ENCODE results near the gene SLC24A3.

Gene SLC24A3

DNA sequence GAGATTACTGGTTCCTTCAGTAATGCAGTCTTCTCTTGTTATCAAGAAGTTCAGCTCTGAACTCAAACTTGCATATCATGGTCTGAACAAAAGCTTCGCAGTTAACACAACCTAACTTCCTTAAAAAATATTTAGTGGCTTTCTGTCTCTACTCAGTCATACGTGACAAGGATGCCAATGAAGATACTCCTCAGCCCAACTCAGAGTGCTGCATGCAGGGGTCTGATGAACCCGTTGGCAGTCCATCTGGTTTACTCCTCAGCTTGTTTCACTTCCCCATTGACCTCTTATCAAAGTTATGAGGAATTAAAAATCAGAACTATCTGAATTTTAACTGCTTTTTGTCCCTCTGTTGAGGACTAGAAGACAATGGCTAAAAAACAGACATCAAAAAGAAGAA, 489.0 kb downstream of the SLC24A3 start:
- no peak overlapping the region for H3K4me3 ChIP-seq (ENCODE audit: low read length)
- no peaks in the 10 kb centered on the region for H3K4me1 ChIP-seq (ENCODE audit: control insufficient read depth, insufficient read depth, low read length)
- H3K9ac ChIP-seq (ENCODE audit: low read length): no peak overlapping the region
- no peaks in the 10 kb centered on the region for H3K27me3 ChIP-seq (ENCODE audit: control insufficient read depth, insufficient read depth, low read length)
- no peaks in the 10 kb centered on the region for H3K9me3 ChIP-seq (ENCODE audit: control insufficient read depth, low read length)
- no peaks in the 10 kb centered on the region for H3K36me3 ChIP-seq (ENCODE audit: control insufficient read depth, insufficient read depth, low read length)

- Histone ChIP-seq H3K4me1 (ENCODE audit: control insufficient read depth, insufficient read depth, low read length) (peaks cover 23% of the 10 kb centered on the region), H3K36me3 (ENCODE audit: control insufficient read depth, insufficient read depth, low read length) (no peaks in the 10 kb centered on the region), H3K9me3 (ENCODE audit: control insufficient read depth, low read length) (no peaks in the 10 kb centered on the region), H3K9ac (ENCODE audit: low read length) (no peak overlapping the region), H3K27me3 (ENCODE audit: control insufficient read depth, insufficient read depth, low read length) (no peaks in the 10 kb centered on the region), H3K4me3 (ENCODE audit: low read length) (no peak overlapping the region)
Observed at GRCh38 chr20:19706463-19706862, 494.0 kb downstream of the SLC24A3 start.

DNA sequence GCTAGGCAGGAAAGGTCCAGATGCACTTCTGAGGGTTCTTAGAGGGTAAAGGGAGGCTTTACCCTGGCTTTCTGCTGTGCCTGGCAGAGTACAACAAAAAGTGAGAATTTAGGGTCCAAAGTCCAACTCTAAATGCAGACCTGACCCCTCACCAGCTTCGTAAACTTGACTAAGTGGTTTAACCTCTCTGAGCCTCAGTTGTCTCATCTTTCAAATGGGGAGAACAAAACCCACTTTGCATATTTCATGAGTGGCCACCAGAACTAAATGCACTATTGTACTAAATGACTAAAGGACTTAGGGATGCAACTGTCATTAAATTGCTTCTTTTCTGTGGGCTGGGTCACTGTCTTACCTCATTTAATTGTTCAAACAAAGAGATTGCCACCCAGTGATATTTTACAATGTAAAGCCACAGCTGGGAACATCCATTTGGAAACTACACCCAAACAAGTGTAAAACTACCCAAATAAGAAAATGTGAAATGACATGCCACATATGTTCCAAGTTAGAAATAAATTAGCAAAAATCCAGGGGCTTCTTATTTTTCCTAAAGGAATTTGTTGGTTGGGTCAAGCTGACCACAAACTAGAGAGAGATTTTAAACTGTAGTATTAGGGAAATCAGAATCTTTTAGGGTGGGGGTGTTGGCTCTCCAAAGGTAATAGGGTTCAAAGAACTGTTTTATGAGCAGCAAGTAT, 497.3 kb downstream of the SLC24A3 start:
- H3K27me3 ChIP-seq (ENCODE audit: control insufficient read depth, insufficient read depth, low read length): no peaks in the 10 kb centered on the region
- H3K9ac ChIP-seq (ENCODE audit: low read length): no peak overlapping the region

DNA sequence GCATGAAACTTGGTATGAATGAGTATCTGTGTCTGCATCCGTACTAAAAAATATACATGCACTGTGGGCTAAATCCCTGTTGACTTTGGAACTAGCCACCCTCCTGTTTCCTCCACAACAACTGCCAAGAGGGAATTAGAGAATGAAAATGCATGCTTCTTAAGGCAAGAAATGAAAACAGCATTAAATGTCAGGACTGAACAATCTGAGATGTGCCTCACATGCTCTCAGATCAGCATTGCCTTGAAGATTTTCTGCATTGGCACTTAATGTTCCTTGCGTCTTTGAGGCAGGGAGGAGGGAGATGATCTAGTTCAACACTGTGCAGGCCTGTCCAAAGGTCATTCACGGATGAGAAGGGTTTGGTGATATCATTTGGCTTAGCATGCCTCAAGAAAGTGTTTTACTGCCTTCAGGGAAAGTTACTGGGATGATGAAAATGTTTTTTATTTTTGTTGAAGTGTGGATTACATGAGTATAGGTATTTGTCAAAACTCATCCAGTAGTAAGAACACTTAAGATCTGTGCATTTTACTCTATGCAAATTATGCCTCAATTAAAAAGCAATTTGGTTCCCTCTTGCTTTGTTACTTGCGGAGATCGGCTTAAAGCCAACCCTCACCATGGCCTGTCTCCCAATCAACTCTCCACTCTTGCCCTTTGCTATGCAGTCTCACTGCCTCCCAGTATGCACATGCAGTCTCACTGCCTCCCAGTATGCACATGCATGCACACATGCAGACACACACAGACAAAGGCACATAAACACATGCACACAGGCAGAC, 498.1 kb downstream of the SLC24A3 start:
- Histone ChIP-seq H3K27me3 (ENCODE audit: control insufficient read depth, insufficient read depth, low read length) (no peaks in the 10 kb centered on the region), H3K36me3 (ENCODE audit: control insufficient read depth, insufficient read depth, low read length) (no peaks in the 10 kb centered on the region), H3K9ac (ENCODE audit: low read length) (no peak overlapping the region), H3K4me1 (ENCODE audit: control insufficient read depth, insufficient read depth, low read length) (peaks cover 64% of the 10 kb centered on the region), H3K9me3 (ENCODE audit: control insufficient read depth, low read length) (no peaks in the 10 kb centered on the region), H3K4me3 (ENCODE audit: low read length) (no peak overlapping the region)

More for the DNA sequence above, 497.3 kb downstream of the SLC24A3 start:
- no peaks in the 10 kb centered on the region for H3K36me3 ChIP-seq (ENCODE audit: control insufficient read depth, insufficient read depth, low read length)
- peaks cover 56% of the 10 kb centered on the region for H3K4me1 ChIP-seq (ENCODE audit: control insufficient read depth, insufficient read depth, low read length)
- H3K4me3 ChIP-seq (ENCODE audit: low read length): no peak overlapping the region
- no peaks in the 10 kb centered on the region for H3K9me3 ChIP-seq (ENCODE audit: control insufficient read depth, low read length)

DNA sequence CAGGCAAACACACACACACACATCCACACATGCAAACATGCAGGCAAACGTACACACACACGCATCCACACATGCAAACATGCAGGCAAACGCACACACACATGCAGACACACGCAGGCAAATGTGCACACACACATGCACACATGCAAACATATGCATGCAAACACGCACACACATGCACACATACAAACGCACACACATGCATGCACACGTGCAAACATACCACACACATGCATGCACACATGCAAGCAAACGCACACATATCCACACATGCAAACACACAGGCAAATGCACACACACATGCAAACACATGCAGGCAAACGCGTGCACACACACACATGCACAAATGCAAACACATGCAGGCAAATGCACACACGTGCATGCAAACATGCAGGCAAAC, 498.7 kb downstream of the SLC24A3 start:
- H3K36me3 ChIP-seq (ENCODE audit: control insufficient read depth, insufficient read depth, low read length): no peaks in the 10 kb centered on the region
- no peaks in the 10 kb centered on the region for H3K9me3 ChIP-seq (ENCODE audit: control insufficient read depth, low read length)
- H3K4me1 ChIP-seq (ENCODE audit: control insufficient read depth, insufficient read depth, low read length): peaks cover 65% of the 10 kb centered on the region

GRCh38 chr20:19712721-19713260, 500.3 kb downstream of the SLC24A3 start:
- H3K36me3 ChIP-seq (ENCODE audit: control insufficient read depth, insufficient read depth, low read length): no peaks in the 10 kb centered on the region
- H3K27me3 ChIP-seq (ENCODE audit: control insufficient read depth, insufficient read depth, low read length): no peaks in the 10 kb centered on the region
- no peaks in the 10 kb centered on the region for H3K9me3 ChIP-seq (ENCODE audit: control insufficient read depth, low read length)
- H3K4me3 ChIP-seq (ENCODE audit: low read length): no peak overlapping the region
- H3K9ac ChIP-seq (ENCODE audit: low read length): peak overlapping the region; percentile 23
- peaks cover 65% of the 10 kb centered on the region for H3K4me1 ChIP-seq (ENCODE audit: control insufficient read depth, insufficient read depth, low read length)

More for the DNA sequence above, 498.7 kb downstream of the SLC24A3 start:
- Histone ChIP-seq H3K4me3 (ENCODE audit: low read length) (no peak overlapping the region), H3K27me3 (ENCODE audit: control insufficient read depth, insufficient read depth, low read length) (no peaks in the 10 kb centered on the region), H3K9ac (ENCODE audit: low read length) (no peak overlapping the region)

DNA sequence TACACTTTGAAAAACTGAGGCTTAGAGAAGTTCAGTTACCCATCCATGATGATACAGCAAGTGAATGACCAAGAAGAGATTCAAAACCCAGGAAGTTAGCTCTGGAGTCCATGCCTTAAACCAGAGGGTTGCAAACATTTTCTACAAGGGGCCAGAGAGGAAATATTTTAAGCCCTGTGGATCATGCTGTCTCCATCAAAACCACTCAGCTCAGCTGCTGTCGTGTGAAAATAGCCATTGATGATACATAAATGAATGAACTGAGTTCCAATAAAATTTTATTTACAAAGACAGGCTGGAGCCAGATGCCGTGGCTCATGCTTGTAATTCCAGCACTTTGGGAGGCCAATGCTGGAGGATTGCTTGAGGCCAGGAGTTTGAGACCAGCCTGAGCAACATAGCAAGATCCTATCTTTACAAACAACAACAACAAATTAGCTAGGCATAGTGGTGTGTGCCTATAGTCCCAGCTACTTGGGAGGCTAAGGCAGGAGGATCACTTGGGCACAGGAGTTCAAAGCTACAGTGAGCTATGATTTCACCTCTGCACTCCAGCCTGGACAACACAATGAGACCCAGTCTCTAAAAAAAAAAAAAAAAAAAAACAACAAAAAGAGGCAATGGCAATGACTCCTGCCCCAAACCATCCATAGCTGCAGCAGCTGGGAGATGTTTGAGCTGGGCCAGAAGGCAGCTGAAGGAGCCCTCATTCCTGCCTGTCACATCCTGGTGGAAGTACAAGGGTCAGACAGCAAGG, 501.6 kb downstream of the SLC24A3 start:
- H3K4me1 ChIP-seq (ENCODE audit: control insufficient read depth, insufficient read depth, low read length): peaks cover 65% of the 10 kb centered on the region
- no peaks in the 10 kb centered on the region for H3K27me3 ChIP-seq (ENCODE audit: control insufficient read depth, insufficient read depth, low read length)
- no peaks in the 10 kb centered on the region for H3K9me3 ChIP-seq (ENCODE audit: control insufficient read depth, low read length)
- H3K9ac ChIP-seq (ENCODE audit: low read length): peak overlapping the region; percentile 8
- no peak overlapping the region for H3K4me3 ChIP-seq (ENCODE audit: low read length)
- no peaks in the 10 kb centered on the region for H3K36me3 ChIP-seq (ENCODE audit: control insufficient read depth, insufficient read depth, low read length)

DNA sequence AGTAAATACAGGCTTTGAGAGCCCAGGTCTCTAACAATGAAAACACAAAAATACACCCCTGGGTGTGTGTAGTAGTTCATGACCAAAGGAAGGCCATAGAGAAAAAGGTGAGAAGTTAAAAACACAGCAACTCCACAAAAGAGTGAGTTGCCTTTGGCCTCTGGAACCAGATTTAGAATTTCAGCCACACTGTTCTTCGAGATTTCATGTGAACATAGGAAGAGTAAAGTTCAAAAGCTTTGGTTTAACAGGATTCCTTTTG, 502.1 kb downstream of the SLC24A3 start:
- peaks cover 61% of the 10 kb centered on the region for H3K4me1 ChIP-seq (ENCODE audit: control insufficient read depth, insufficient read depth, low read length)
- H3K9ac ChIP-seq (ENCODE audit: low read length): peak overlapping the region; percentile 8
- H3K27me3 ChIP-seq (ENCODE audit: control insufficient read depth, insufficient read depth, low read length): no peaks in the 10 kb centered on the region
- no peaks in the 10 kb centered on the region for H3K9me3 ChIP-seq (ENCODE audit: control insufficient read depth, low read length)
- no peaks in the 10 kb centered on the region for H3K36me3 ChIP-seq (ENCODE audit: control insufficient read depth, insufficient read depth, low read length)
- H3K4me3 ChIP-seq (ENCODE audit: low read length): no peak overlapping the region

DNA sequence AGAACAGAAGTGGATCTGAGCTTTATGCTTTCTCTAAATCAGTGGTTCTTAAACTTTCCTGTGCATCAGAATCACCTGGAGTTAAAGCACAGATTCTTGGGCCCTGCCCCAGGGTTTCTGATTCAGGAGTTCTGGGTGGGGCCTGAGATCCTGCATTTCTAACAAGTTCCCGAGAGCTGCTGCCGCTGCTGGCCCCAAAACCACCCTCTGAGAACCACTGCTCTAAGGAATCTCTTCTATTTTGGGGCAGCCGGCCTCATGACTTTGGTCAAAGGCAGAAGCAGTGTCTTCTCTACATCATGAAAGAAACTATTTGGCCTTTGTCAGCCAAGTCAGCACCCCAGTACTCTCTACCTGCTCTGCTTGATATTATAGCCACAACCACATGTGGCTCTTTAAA, 503.5 kb downstream of the SLC24A3 start:
- no peaks in the 10 kb centered on the region for H3K9me3 ChIP-seq (ENCODE audit: control insufficient read depth, low read length)
- H3K27me3 ChIP-seq (ENCODE audit: control insufficient read depth, insufficient read depth, low read length): no peaks in the 10 kb centered on the region
- no peak overlapping the region for H3K4me3 ChIP-seq (ENCODE audit: low read length)
- no peaks in the 10 kb centered on the region for H3K36me3 ChIP-seq (ENCODE audit: control insufficient read depth, insufficient read depth, low read length)
- peaks cover 47% of the 10 kb centered on the region for H3K4me1 ChIP-seq (ENCODE audit: control insufficient read depth, insufficient read depth, low read length)
- H3K9ac ChIP-seq (ENCODE audit: low read length): no peak overlapping the region

- Histone ChIP-seq H3K27me3 (ENCODE audit: control insufficient read depth, insufficient read depth, low read length) (no peaks in the 10 kb centered on the region), H3K36me3 (ENCODE audit: control insufficient read depth, insufficient read depth, low read length) (no peaks in the 10 kb centered on the region), H3K4me1 (ENCODE audit: control insufficient read depth, insufficient read depth, low read length) (peaks cover 18% of the 10 kb centered on the region), H3K4me3 (ENCODE audit: low read length) (no peak overlapping the region), H3K9me3 (ENCODE audit: control insufficient read depth, low read length) (no peaks in the 10 kb centered on the region), H3K9ac (ENCODE audit: low read length) (no peak overlapping the region)
Observed at GRCh38 chr20:19718880-19719279, 506.4 kb downstream of the SLC24A3 start.

DNA sequence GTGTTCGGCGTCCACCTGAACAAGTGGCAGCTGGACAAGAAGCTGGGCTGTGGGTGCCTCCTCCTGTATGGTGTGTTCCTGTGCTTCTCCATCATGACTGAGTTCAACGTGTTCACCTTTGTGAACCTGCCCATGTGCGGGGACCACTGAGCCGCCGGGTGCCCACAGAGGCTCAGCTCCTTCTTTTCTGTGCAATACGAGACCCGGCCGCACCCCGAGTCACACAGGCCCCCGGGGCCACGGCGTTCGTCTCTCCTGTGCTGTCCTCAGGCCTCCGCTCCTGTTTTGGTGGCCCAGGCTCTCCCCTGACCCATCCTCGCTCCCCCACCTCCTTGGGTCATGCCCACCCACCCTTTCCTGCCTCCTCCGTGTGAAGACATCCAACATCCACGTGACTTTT, 508.5 kb downstream of the SLC24A3 start:
- no peaks in the 10 kb centered on the region for H3K9me3 ChIP-seq (ENCODE audit: control insufficient read depth, low read length)
- H3K4me3 ChIP-seq (ENCODE audit: low read length): no peak overlapping the region
- H3K36me3 ChIP-seq (ENCODE audit: control insufficient read depth, insufficient read depth, low read length): no peaks in the 10 kb centered on the region
- H3K9ac ChIP-seq (ENCODE audit: low read length): no peak overlapping the region
- no peaks in the 10 kb centered on the region for H3K27me3 ChIP-seq (ENCODE audit: control insufficient read depth, insufficient read depth, low read length)
- no peaks in the 10 kb centered on the region for H3K4me1 ChIP-seq (ENCODE audit: control insufficient read depth, insufficient read depth, low read length)

DNA sequence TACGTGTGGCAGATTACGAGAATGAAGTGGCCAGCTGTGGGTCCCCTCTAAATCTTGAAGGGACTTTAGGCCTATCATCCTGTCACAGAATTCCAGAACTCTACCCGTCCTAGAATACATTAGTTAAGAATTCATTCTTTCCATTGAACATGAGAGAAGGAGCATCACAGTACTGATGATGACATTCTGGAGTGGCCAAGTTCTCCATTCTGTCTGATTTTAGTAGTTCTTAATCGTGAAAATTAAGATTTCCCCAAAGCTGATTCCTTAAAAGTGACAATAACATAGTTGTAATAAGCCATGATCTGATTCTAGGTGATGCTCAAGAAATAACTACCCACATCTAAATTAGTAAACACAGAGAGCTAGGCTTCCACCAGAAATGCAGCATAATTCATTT, 510.6 kb downstream of the SLC24A3 start:
- no peaks in the 10 kb centered on the region for H3K4me1 ChIP-seq (ENCODE audit: control insufficient read depth, insufficient read depth, low read length)
- H3K36me3 ChIP-seq (ENCODE audit: control insufficient read depth, insufficient read depth, low read length): no peaks in the 10 kb centered on the region
- H3K27me3 ChIP-seq (ENCODE audit: control insufficient read depth, insufficient read depth, low read length): no peaks in the 10 kb centered on the region
- no peak overlapping the region for H3K9ac ChIP-seq (ENCODE audit: low read length)
- no peaks in the 10 kb centered on the region for H3K9me3 ChIP-seq (ENCODE audit: control insufficient read depth, low read length)
- H3K4me3 ChIP-seq (ENCODE audit: low read length): no peak overlapping the region
